ENCODE measurements around the gene CAMSAP2.

GRCh38 chr1:200783926-200784325 is 45.2 kb downstream of the CAMSAP2 start:
- no peak for TF ChIP-seq RCOR1 (IDR thresholded peaks at IDR 0.05; ENCODE audit: low read length)
- TF ChIP-seq CTCF (IDR thresholded peaks at IDR 0.05), result no peak
- TF ChIP-seq, protein P1, sequence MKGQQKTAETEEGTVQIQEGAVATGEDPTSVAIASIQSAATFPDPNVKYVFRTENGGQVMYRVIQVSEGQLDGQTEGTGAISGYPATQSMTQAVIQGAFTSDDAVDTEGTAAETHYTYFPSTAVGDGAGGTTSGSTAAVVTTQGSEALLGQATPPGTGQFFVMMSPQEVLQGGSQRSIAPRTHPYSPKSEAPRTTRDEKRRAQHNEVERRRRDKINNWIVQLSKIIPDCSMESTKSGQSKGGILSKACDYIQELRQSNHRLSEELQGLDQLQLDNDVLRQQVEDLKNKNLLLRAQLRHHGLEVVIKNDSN (IDR thresholded peaks at IDR 0.05; ENCODE audit: borderline replicate concordance, low read depth), result no peak
- TF ChIP-seq YY1 (IDR thresholded peaks at IDR 0.05; ENCODE audit: low read depth), result no peak
- no peak for TF ChIP-seq RAD21 (IDR thresholded peaks at IDR 0.05; ENCODE audit: low read length)
- no peak for TF ChIP-seq EP300 (IDR thresholded peaks at IDR 0.05; ENCODE audit: borderline replicate concordance in 1 of 2, low read depth in 1 of 2, low read length in 1 of 2)
